H9 (cell line): Measurements from ENCODE around the gene TAF4. TPM values are rescaled to one million over a fixed set of nuclear protein-coding genes. Genes with fewer than 3 reads are reported as not detected.

Experiments
- DNase-seq: peaks from one replicate; pipeline ENCODE4 v3.0.0-alpha.2; 2017
- H2AFZ ChIP-seq: one replicate; pipeline ENCODE4 v1.6.1; 2013; ENCODE audit warnings: mild to moderate bottlenecking, low read length, control low read depth, moderate library complexity
- H2AK5ac ChIP-seq: 2 replicates; pipeline ENCODE4 v1.6.1; 2013; ENCODE audit warnings: low read length, control low read depth, mixed read lengths; ENCODE audit not compliant: insufficient read length
- H2BK120ac ChIP-seq: one replicate; pipeline ENCODE4 v1.6.1; 2013; ENCODE audit warnings: low read depth, mild to moderate bottlenecking, low read length, control low read depth, inconsistent platforms; ENCODE audit not compliant: poor library complexity, severe bottlenecking
- H2BK12ac ChIP-seq: 2 replicates; pipeline ENCODE4 v1.6.1; 2013; ENCODE audit warnings: low read length, control low read depth, mixed read lengths, low read depth; ENCODE audit not compliant: insufficient read length
- H2BK15ac ChIP-seq: 2 replicates; pipeline ENCODE4 v1.6.1; 2013; ENCODE audit warnings: low read depth, low read length, control low read depth
- H2BK20ac ChIP-seq: one replicate; pipeline ENCODE4 v1.6.1; 2013; ENCODE audit warnings: low read depth, mild to moderate bottlenecking, low read length, control low read depth, inconsistent platforms; ENCODE audit not compliant: poor library complexity, severe bottlenecking
- H2BK5ac ChIP-seq: 2 replicates; pipeline ENCODE4 v1.6.1; 2013; ENCODE audit warnings: low read length, control low read depth, mixed read lengths; ENCODE audit not compliant: insufficient read length
- H3K14ac ChIP-seq: 2 replicates; pipeline ENCODE4 v1.6.1; 2013; ENCODE audit warnings: low read length, control low read depth; ENCODE audit not compliant: insufficient read depth
- H3K18ac ChIP-seq: 2 replicates; pipeline ENCODE4 v1.6.1; 2013; ENCODE audit warnings: low read depth, mild to moderate bottlenecking, mixed read lengths, low read length, control low read depth; ENCODE audit not compliant: insufficient read length
- H3K23ac ChIP-seq: 2 replicates; pipeline ENCODE4 v1.6.1; 2013; ENCODE audit warnings: low read length, control low read depth, mixed read lengths, low read depth; ENCODE audit not compliant: insufficient read length
- H3K23me2 ChIP-seq: 2 replicates; pipeline ENCODE4 v1.6.1; 2013; ENCODE audit warnings: low read depth, mild to moderate bottlenecking, mixed read lengths, low read length, control low read depth; ENCODE audit not compliant: insufficient read length, poor library complexity, severe bottlenecking
- H3K27ac ChIP-seq: 2 replicates; pipeline ENCODE4 v1.5.1; 2013; ENCODE audit warnings: low read length, control low read depth, mixed read lengths, low read depth; ENCODE audit not compliant: insufficient read length
- H3K27me3 ChIP-seq: 2 replicates; pipeline ENCODE4 v1.6.1; 2013; ENCODE audit warnings: low read length, control low read depth, inconsistent platforms; ENCODE audit not compliant: insufficient read depth
- H3K4ac ChIP-seq: 2 replicates; pipeline ENCODE4 v1.6.1; 2013; ENCODE audit warnings: low read depth, mild to moderate bottlenecking, control low read depth, inconsistent platforms, low read length, moderate library complexity
- H3K4me1 ChIP-seq: 2 replicates; pipeline ENCODE4 v1.6.1; 2013; ENCODE audit warnings: low read length, control low read depth, inconsistent platforms; ENCODE audit not compliant: insufficient read depth
- H3K4me2 ChIP-seq: 2 replicates; pipeline ENCODE4 v1.6.1; 2013; ENCODE audit warnings: low read length, control low read depth, mixed read lengths; ENCODE audit not compliant: insufficient read length, insufficient read depth
- H3K56ac ChIP-seq: 2 replicates; pipeline ENCODE4 v1.6.1; 2013; ENCODE audit warnings: low read depth, mild to moderate bottlenecking, mixed read lengths, low read length, control low read depth; ENCODE audit not compliant: insufficient read length
- H3K79me1 ChIP-seq: 2 replicates; pipeline ENCODE4 v1.6.1; 2013; ENCODE audit warnings: low read depth, mild to moderate bottlenecking, moderate library complexity, low read length, control low read depth, inconsistent platforms; ENCODE audit not compliant: insufficient read depth, poor library complexity, severe bottlenecking
- H3K79me2 ChIP-seq: 2 replicates; pipeline ENCODE4 v1.6.1; 2013; ENCODE audit warnings: low read length, control low read depth, inconsistent platforms; ENCODE audit not compliant: insufficient read depth
- H3K9ac ChIP-seq: 2 replicates; pipeline ENCODE4 v1.6.1; 2013; ENCODE audit warnings: low read length, control low read depth, mixed read lengths; ENCODE audit not compliant: insufficient read length; ENCODE audit errors: extremely low read depth
- H3K9me3 ChIP-seq: one replicate; pipeline ENCODE4 v1.6.1; 2013; ENCODE audit warnings: low read depth, low read length, inconsistent platforms; ENCODE audit not compliant: control insufficient read depth
- H3T11ph ChIP-seq: one replicate; pipeline ENCODE4 v1.6.1; 2013; ENCODE audit warnings: mild to moderate bottlenecking, low read length, control low read depth, inconsistent platforms
- H4K20me1 ChIP-seq: one replicate; pipeline ENCODE4 v1.6.1; 2013; ENCODE audit not compliant: control insufficient read depth, insufficient read length, insufficient read depth
- H4K5ac ChIP-seq: 2 replicates; pipeline ENCODE4 v1.6.1; 2013; ENCODE audit warnings: low read depth, mild to moderate bottlenecking, mixed read lengths, low read length, control low read depth; ENCODE audit not compliant: insufficient read length
- H4K8ac ChIP-seq: replicated peaks from 2 replicates; pipeline ENCODE4 v1.6.1; 2013; ENCODE audit warnings: low read length, control low read depth, mixed read lengths, low read depth; ENCODE audit not compliant: insufficient read length
- H4K91ac ChIP-seq: 2 replicates; pipeline ENCODE4 v1.6.1; 2013; ENCODE audit warnings: low read depth, mild to moderate bottlenecking, moderate library complexity, mixed read lengths, low read length, control low read depth; ENCODE audit not compliant: insufficient read length
- H3K27ac Mint-ChIP-seq, 3 experiments: 2 replicates in 2 of 3; 3 replicates in 1 of 3; pipeline ENCODE4 v1.8.0; 2020 to 2021; ENCODE audit warnings: mixed read lengths in 3 of 3, mild to moderate bottlenecking in 1 of 3, moderate library complexity in 1 of 3
- H3K27me3 Mint-ChIP-seq: 2 replicates; pipeline ENCODE4 v1.8.0; 2021; ENCODE audit warnings: low read depth, mild to moderate bottlenecking, moderate library complexity, mixed read lengths
- H3K36me3 Mint-ChIP-seq, 3 experiments: 2 replicates in 2 of 3; 3 replicates in 1 of 3; pipeline ENCODE4 v1.8.0; 2020 to 2021; ENCODE audit warnings: low read depth in 3 of 3, mixed read lengths in 3 of 3; ENCODE audit not compliant: insufficient read depth in 1 of 3
- H3K4me1 Mint-ChIP-seq, 2 experiments: 2 replicates each; pipeline ENCODE4 v1.8.0; 2020; ENCODE audit warnings: mixed read lengths in 2 of 2
- H3K4me3 Mint-ChIP-seq, 2 experiments: 2 replicates in 1 of 2; 3 replicates in 1 of 2; pipeline ENCODE4 v1.8.0; 2020 to 2021; ENCODE audit warnings: mild to moderate bottlenecking in 2 of 2, mixed read lengths in 2 of 2, moderate library complexity in 1 of 2
- H3K9me3 Mint-ChIP-seq, 2 experiments: 2 replicates in 1 of 2; 3 replicates in 1 of 2; pipeline ENCODE4 v1.8.0; 2020; ENCODE audit warnings: mild to moderate bottlenecking in 2 of 2, mixed read lengths in 2 of 2, moderate library complexity in 1 of 2
- CTCF ChIP-seq: fragments of 200-600 bp; sonication (generic); conservative IDR thresholded peaks from 3 replicates; pipeline ENCODE4 v1.8.0; 2021; ENCODE audit warnings: antibody characterized with exemption, mild to moderate bottlenecking
- WGBS: extraction: QIAGEN DNeasy Blood & Tissue Kit; methylation state at CpG from one replicate; pipeline ENCODE4 v1.1.7; 2013; ENCODE audit warnings: missing lambda C conversion rate, low lambda C conversion rate, mixed read lengths; ENCODE audit not compliant: insufficient read length; ENCODE audit errors: extremely low coverage; 5-methylcytosine and 5-hydroxymethylcytosine counted together
- total RNA-seq: library from RNA; stranded (reverse); gene quantifications from 2 replicates; pipeline ENCODE4 v1.2.1, GENCODE V29; 2021

TAF4 gene
- total RNA-seq, 1 experiment from 2014 or later = 30.8 TPM

DNA sequence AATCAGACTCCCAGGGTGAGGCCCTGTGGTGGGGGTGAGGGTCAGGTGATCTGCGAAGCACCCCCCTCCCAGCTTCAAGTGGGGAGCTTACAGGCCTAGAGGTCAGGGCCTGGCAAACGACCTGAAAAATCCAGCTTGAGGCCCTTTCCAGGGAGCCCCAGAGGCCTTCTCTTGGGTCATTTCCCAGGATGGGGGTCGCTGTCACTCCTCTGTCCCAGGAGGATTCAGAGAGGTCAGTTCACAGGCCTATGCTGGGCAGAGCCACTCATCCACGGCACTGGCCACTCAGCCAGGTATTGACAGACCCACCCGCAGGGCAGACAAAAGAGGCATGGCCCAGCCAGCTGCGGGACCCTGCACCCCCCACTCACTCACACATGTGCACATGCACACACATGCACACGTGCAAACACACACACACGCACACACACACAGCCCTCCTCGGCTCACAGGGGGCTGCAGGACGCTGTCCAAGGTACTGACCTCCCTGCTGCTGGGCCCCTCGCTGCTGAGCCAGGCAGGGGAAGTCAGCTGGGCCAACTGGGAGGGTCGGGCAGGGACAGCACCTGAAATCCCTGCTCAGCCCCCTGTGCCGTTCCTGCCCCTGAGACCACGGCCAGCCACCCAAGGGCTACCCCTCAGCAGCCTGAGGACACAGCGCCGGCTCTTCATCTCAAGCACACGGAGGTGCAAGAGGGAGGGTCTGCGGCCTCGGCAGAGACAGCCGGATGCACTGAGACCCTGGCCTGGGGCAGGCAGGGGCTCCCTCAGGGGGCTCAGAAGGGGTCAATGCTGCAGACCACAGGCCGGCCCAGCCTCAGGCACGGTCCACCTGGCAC lies 113.8 kb downstream of the TAF4 start:
- Histone ChIP-seq H3K23ac (no peak overlapping the region), H3K4me1 (no peaks in the 10 kb centered on the region), H4K91ac (no peak overlapping the region), H3T11ph (no peak overlapping the region), H3K56ac (no peak overlapping the region), H4K5ac (no peak overlapping the region), H2BK15ac (no peak overlapping the region), H3K79me2 (no peaks in the 10 kb centered on the region), H3K23me2 (no peaks in the 10 kb centered on the region), H4K20me1 (no peaks in the 10 kb centered on the region), H2BK20ac (no peak overlapping the region), H3K14ac (no peak overlapping the region), H3K9ac (no peak overlapping the region), H2AK5ac (no peak overlapping the region), H2AFZ (no peak overlapping the region), H3K4ac (no peak overlapping the region), H2BK120ac (no peak overlapping the region), H3K27ac (no peak overlapping the region), H3K4me2 (no peak overlapping the region), H3K9me3 (no peaks in the 10 kb centered on the region), H2BK5ac (no peak overlapping the region), H3K27me3 (no peaks in the 10 kb centered on the region), H3K79me1 (no peaks in the 10 kb centered on the region), H3K18ac (no peak overlapping the region), H2BK12ac (no peak overlapping the region), H4K8ac (no peak overlapping the region)
- TF ChIP-seq CTCF = no peak
- Mint-ChIP-seq H3K27me3 (no peaks in the 10 kb centered on the region; the same call in 1 of the 2 replicates), H3K27ac (peak overlapping the region in 2 of 3 experiments; percentile 48 to 70; a peak in 2 of 7 replicates), H3K4me3 (no peak overlapping the region), H3K4me1 (peaks cover 18 to 27% of the 10 kb centered on the region in 2 experiments), H3K9me3 (no peaks in the 10 kb centered on the region; a peak in 1 of 5 replicates), H3K36me3 (no peaks in the 10 kb centered on the region)
- DNase-seq = peak; percentile 84
- WGBS = no CpG with 5 or more reads among the region's 22 CpGs
